ENCODE data around the gene NAALADL1.
A peak's percentile ranks its signal among the peaks of the same experiment; 100 is the strongest.
"Not testable (repeated sequence)": the region's sequence is repeated elsewhere in the genome, so short reads cannot be mapped to it uniquely, and the experiment has no call there.

NAALADL1 gene

DNA sequence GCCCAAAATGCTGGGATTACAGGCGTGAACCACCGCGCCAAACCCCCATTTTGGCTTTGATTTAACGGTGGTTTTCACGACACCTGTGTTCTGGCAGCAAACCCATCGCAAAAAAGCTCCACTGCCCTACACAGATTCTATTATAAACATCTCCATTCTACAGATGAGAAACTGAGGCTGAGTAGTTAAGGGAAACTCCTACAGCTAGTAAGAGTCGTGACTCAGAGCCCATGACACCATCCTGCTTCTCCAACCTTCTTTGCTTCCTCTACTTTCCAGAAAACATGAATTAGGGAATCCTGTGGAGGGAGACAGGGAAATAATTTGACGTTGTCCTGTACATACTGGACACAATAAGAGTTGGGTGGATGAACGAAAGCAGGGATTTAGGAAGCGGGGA lies 31.5 kb downstream of the NAALADL1 start:
- Histone ChIP-seq H3K4me1 (peaks cover 4% of the 10 kb centered on the region), H3K9ac (no peak overlapping the region), H3K9me3 (ENCODE audit: control insufficient read depth, low read length) (no peaks in the 10 kb centered on the region), H3K4me3 (ENCODE audit: low read depth, low read length) (peak overlapping the region; percentile 81), H2AFZ (peak overlapping the region; percentile 80), H3K36me3 (ENCODE audit: control insufficient read depth, insufficient read depth, low read length) (no peaks in the 10 kb centered on the region), H3K27me3 (ENCODE audit: control insufficient read depth, insufficient read depth, low read length) (no peaks in the 10 kb centered on the region), H3K27ac (peak overlapping the region; percentile 77), H3K4me2 (ENCODE audit: low read length) (peak overlapping the region; percentile 67), H3K79me2 (no peaks in the 10 kb centered on the region)
- no peak for TF ChIP-seq CTCF (IDR thresholded peaks at IDR 0.05)

GRCh38 chr11:65023502-65023901 lies 34.9 kb downstream of the NAALADL1 start:
- H3K36me3 ChIP-seq (ENCODE audit: control insufficient read depth, insufficient read depth, low read length); H3K4me1 ChIP-seq; H3K27me3 ChIP-seq (ENCODE audit: control insufficient read depth, insufficient read depth, low read length); H3K9me3 ChIP-seq (ENCODE audit: control insufficient read depth, low read length); H3K79me2 ChIP-seq; H3K27ac ChIP-seq; H2AFZ ChIP-seq; H3K4me3 ChIP-seq (ENCODE audit: low read depth, low read length); H3K9ac ChIP-seq; H3K4me2 ChIP-seq (ENCODE audit: low read length): not testable (repeated sequence)

DNA sequence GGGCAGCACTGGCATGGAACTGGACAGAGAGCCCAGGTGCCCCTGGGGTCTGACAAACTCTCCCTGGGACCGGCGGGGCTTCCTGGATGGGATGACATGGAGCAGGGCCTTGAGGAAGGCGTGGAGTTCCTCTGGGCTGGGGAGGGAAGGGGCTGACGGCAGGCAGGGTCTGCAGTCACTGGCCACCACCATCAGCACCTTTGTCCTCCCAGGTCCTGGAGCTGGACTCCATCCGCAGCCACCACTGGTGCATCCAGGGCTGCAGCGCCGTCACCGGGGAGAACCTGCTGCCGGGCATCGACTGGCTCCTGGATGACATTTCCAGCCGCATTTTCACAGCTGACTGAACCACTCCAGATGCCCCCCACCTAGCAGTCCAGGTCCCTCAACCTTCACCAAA lies 36.8 kb downstream of the NAALADL1 start:
- no peak for TF ChIP-seq CTCF (IDR thresholded peaks at IDR 0.05)
- no peaks in the 10 kb centered on the region for H3K4me1 ChIP-seq
- H3K27ac ChIP-seq: no peak overlapping the region

DNA sequence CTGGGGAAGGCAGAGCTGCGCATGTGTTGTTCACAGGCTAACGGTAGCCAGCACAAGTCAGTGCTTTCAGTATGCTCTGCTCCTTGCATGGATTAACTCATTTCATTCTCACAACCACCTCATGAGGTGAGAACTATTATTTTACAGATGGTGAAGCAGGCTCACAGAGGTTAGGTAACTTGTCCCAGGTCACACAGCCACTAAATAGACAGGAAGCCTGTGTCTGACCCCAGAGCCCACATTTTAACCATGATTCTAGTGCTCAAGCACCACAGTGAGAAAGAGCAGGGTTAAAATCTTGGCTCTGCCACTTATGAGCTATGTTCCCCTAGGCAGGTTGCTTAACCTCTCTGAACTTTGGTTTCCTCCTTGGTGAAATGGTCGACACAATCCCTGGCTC lies 37.4 kb downstream of the NAALADL1 start:
- H3K4me1 ChIP-seq: no peaks in the 10 kb centered on the region
- no peak overlapping the region for H3K27ac ChIP-seq
- H3K27me3 ChIP-seq (ENCODE audit: control insufficient read depth, insufficient read depth, low read length): no peaks in the 10 kb centered on the region
- no peak overlapping the region for H3K4me2 ChIP-seq (ENCODE audit: low read length)
- H3K79me2 ChIP-seq: no peaks in the 10 kb centered on the region
- no peaks in the 10 kb centered on the region for H3K36me3 ChIP-seq (ENCODE audit: control insufficient read depth, insufficient read depth, low read length)
- no peak overlapping the region for H3K9ac ChIP-seq
- TF ChIP-seq CTCF (IDR thresholded peaks at IDR 0.05): no peak
- H3K4me3 ChIP-seq (ENCODE audit: low read depth, low read length): no peak overlapping the region
- H3K9me3 ChIP-seq (ENCODE audit: control insufficient read depth, low read length): no peaks in the 10 kb centered on the region
- no peak overlapping the region for H2AFZ ChIP-seq

More for the DNA sequence above, 36.8 kb downstream of the NAALADL1 start:
- Histone ChIP-seq H3K27me3 (ENCODE audit: control insufficient read depth, insufficient read depth, low read length) (no peaks in the 10 kb centered on the region), H3K79me2 (no peaks in the 10 kb centered on the region), H2AFZ (no peak overlapping the region), H3K9me3 (ENCODE audit: control insufficient read depth, low read length) (no peaks in the 10 kb centered on the region), H3K4me2 (ENCODE audit: low read length) (no peak overlapping the region), H3K36me3 (ENCODE audit: control insufficient read depth, insufficient read depth, low read length) (no peaks in the 10 kb centered on the region), H3K4me3 (ENCODE audit: low read depth, low read length) (no peak overlapping the region), H3K9ac (no peak overlapping the region)

GRCh38 chr11:65019824-65020223 lies 38.5 kb downstream of the NAALADL1 start:
- no peak overlapping the region for H3K27ac ChIP-seq
- H3K27me3 ChIP-seq (ENCODE audit: control insufficient read depth, insufficient read depth, low read length): no peaks in the 10 kb centered on the region
- peaks cover 7% of the 10 kb centered on the region for H3K79me2 ChIP-seq
- H3K9ac ChIP-seq: no peak overlapping the region
- TF ChIP-seq CTCF (IDR thresholded peaks at IDR 0.05): no peak
- no peak overlapping the region for H2AFZ ChIP-seq
- H3K4me1 ChIP-seq: no peaks in the 10 kb centered on the region
- H3K4me2 ChIP-seq (ENCODE audit: low read length): no peak overlapping the region
- H3K9me3 ChIP-seq (ENCODE audit: control insufficient read depth, low read length): no peaks in the 10 kb centered on the region
- no peaks in the 10 kb centered on the region for H3K36me3 ChIP-seq (ENCODE audit: control insufficient read depth, insufficient read depth, low read length)
- H3K4me3 ChIP-seq (ENCODE audit: low read depth, low read length): no peak overlapping the region
